Activated T-helper 1 cell treated with anti-CD3 and anti-CD28 coated beads, Interleukin-2, amount 50 U/mL, for 16 hours (primary cell): ENCODE data around the gene MICB.
"Not testable (repeated sequence)": the region's sequence is repeated elsewhere in the genome, so short reads cannot be mapped to it uniquely, and the experiment has no call there.

Experiments used
- DNase-seq, 2 donors: peaks; one replicate each; pipeline ENCODE4 v3.0.0-alpha.2; 2020; ENCODE audit warnings: low read depth in 1 of 2, low spot score in 1 of 2

Gene MICB

DNA sequence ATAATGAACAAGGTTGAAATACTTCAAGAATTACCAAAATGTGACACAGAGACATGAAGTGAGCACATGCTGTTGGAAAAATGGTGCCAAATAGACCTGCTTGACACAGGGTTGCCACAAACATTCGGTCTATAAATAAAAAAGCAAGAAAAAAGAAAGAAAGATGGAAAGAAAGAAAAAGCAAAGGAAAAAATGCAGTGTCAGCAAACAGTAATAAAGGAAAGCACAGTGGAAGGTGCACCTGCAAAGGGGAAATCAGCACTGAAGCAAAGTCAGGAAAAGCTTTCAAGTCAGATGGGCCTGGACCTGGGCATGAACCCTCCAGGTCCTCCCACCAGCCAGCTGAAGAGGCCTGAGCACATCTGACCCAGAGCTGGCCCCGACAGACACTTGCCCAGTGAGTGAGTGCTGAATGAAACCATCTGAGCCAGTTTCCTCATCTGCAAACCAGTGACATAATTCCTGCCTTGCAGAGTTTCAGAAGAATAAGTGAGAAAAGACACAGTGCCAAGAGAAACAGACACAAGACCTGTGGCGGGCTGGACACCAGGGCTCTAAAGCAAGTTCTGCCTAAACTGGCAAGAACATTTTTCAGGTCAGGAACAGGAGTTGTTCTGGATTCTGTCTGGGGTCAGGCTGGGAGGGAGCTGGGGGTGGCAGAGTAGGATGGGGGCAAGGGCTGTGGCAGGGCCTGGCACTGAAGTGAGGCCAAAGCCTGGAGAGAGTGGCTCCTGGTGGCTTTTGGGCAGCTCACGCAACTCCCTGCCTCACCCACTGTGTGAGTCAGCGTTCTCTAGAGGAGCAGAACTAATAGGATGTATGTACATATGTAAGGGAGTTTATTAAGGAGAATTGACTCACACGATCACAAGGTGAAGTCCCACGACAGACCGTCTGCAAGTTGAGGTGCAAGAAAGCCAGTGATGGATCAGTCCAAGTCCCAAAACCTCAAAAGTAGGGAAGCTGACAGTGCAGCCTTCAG is 23.9 kb upstream of the MICB start:
- no peak for DNase-seq

DNA sequence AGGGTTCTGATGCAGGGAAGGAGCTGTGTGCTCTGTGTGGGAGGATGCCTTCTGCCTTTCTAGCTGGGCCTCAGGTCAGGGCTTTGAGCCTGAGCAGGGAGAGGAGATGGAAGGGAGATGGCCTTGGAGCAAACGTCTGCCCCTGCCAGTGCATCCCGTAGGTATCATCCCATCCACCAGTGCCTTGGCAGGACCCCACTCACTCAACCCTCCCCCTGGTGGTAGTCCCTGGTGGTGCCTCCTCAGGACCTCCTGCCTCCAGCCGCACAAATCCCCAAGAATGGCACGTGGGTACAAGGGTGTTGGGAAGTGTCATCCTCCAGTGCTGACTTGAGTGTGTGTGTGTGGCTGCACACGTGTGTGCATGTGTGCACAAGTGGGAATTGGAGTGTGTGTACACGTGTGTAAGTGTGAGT is 23.1 kb upstream of the MICB start:
- DNase-seq = no peak

- no peak for DNase-seq
Measured at GRCh38 chr6:31476515-31477139, 21.3 kb upstream of the MICB start.

- no peak for DNase-seq
Measured at GRCh38 chr6:31477521-31477920, 20.4 kb upstream of the MICB start.

DNA sequence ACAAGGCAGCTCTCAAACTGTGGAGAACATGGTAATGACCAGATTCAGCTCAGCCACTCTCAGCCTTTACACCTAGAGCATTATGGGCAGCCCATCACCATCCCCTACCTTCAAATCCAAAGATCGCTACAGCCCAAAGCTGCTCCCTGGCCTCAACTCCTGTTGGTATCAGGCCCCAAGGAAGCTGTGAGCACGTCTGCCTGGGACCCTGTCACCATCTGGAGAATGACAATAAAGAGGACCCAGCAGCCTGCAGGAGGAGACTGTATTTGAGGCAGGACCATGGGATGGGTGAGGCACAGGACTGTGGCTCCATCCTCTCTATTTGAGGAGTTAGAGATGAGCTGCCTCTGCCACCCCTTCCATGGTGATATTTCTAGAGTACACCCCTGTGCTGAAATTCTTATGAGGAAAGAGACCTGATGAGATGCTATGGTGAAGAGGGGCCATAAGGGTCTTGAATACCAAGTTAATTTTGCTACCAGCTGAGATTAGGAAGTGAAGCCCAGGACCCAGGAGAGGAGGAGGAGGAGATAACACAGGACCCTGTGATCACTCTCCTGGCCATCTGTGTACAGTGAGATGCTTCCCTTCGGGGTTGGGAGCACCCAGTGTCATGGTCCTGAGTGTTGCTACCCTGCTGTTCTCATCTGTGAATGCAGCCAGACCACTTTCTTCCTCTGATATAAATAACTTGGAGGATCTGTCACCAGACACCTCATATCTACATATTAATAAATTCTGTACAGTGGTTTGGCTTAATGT is 19.6 kb upstream of the MICB start:
- DNase-seq = no peak

GRCh38 chr6:31479151-31479932 is 18.6 kb upstream of the MICB start:
- DNase-seq = no peak

GRCh38 chr6:31479933-31480535 is 17.9 kb upstream of the MICB start:
- no peak for DNase-seq

GRCh38 chr6:31480574-31480973 is 17.4 kb upstream of the MICB start:
- DNase-seq = no peak

- no peak for DNase-seq
Measured at GRCh38 chr6:31483392-31483791, 14.6 kb upstream of the MICB start.

DNA sequence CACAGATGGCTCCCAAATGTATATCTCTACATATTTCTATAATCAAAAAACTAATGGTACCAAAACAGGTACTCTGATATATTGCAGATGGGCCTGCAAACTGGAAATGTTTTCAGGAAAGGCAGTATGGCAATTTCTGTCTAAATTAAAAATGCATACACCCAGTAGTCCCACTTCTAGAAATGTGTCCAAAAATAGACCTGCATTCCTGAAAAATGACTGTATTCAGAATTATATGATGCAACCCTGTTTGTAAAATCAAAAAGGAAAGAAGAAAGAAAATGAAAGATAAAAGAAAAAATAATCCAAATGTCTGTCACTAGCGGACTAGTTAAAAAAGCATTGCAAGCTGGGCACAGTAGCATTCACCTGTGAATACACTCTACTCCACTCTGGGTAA is 12.9 kb upstream of the MICB start:
- DNase-seq = no peak

- not testable (repeated sequence) for DNase-seq
Measured at GRCh38 chr6:31486065-31486837, 11.7 kb upstream of the MICB start.

DNA sequence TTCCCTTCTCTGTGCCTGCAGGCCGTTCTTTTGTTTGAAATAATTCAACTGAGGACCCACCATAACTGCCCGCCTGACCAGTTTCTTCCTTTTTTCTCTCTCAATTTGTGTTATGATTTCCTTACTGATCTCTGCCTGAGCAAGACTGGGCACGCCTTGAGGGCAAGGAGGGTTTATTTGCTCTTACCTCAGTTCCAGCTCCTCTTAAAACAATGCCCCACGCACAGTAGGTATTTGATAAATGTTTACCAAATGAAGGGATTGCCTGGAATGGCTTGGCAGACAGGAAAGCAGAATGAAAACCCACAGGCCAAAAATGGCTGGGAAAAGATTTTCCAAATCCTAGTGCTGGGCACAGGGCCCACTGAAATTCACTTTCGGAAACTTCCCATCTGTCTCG is 10.3 kb upstream of the MICB start:
- not testable (repeated sequence) for DNase-seq

DNA sequence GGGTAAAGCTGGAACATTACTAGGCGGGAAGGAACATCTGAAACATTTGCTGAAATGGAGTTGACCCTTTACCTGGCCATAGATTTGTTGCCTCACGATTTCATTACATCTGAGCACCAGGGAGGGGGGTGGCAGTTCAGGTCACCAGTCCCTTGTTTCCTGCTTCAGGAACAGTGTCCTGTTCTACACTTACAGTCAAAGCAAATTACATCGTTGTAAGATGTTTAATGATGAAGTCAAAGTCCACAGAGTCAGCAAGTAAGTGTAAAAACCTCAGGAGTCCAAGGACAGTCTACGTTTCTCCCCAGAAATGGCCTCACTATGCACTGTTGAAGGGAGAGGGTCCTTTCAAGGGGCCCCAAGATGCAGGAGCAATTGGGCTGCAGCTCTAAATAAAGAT is 8.9 kb upstream of the MICB start:
- DNase-seq = no peak

DNA sequence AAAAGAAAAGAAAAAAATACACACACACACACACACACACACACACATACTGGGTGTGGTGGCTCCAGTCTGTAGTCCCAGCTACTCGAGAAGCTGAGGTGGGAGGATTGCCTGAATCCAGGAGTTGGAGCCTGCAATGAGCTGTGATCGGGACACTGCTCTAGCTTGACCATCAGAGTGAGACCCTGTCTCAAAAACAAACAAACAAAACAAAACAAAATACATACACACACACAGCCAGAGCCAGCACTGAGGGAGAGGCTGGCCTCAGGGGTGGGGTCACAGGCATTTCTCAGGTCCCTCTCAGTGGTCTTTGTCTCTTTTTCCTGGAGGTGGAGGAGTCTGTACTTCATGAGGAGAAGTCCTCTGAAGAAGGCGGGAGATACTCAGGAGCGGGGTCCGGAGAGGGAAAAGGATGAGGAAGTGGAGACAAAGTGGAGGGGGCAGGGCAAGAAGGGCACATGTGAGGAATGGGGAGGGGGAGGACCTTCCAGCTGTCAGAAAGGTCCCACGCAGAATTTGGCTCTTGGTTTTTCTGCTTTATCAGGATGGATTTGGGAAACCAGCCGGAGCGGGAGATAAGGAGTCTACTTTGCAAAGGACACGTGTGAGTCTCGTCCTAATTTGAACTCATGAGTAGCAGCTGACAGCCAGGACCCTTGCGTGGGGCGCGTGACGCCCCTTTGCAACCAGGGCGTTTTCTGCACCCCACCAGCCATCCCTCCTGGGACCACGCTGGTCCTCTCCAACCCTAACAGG is 7.7 kb upstream of the MICB start:
- DNase-seq = no peak

- DNase-seq = not testable (repeated sequence)
Measured at GRCh38 chr6:31493550-31493874, 4.4 kb upstream of the MICB start.

- peak; percentile 68 to 72 for DNase-seq
Measured at GRCh38 chr6:31493875-31494694, 3.9 kb upstream of the MICB start.

GRCh38 chr6:31495580-31495979 is 2.4 kb upstream of the MICB start:
- DNase-seq = no peak

DNA sequence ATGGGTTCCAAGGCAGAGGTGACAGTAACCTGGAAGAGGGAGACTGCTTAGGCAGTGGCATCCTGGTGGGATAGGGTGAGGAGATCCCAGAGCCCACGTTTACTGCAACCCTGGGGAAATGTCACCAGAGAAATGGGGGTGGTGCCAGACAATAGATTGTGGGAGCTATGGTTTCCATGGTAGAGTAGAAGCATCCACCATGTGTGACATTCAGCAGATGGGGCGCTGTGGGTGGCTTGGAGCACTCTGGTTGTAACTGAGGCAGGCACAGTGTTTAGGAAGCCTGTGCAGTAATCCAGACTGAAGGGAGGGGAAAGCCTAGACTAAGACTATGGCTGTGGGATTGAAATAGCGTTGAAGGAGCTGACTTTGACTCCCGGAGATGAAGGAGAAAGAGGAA is 1.1 kb upstream of the MICB start:
- not testable (repeated sequence) for DNase-seq
